Uterus (tissue), 2 donors: Measurements from ENCODE around the gene PRIMA1.

Source experiments
- POLR2A ChIP-seq, 2 donors: fragments of 450-650 bp; IDR thresholded peaks; one replicate each; pipeline ENCODE4 v1.6.1; 2016; ENCODE audit warnings: antibody characterized with exemption in 2 of 2, mild to moderate bottlenecking in 1 of 2, moderate library complexity in 1 of 2
- TF ChIP-seq, protein P1 (sequence below), 4 experiments: fragments of 200-600 bp in 2 of 4; fragments of 450-650 bp in 2 of 4; sonication (generic) in 2 of 4; IDR thresholded peaks; one replicate each; pipeline ENCODE4 v1.5.1; 2016 to 2019; ENCODE audit warnings: antibody characterized with exemption in 4 of 4, mild to moderate bottlenecking in 2 of 4, moderate library complexity in 1 of 4

- TF ChIP-seq POLR2A (IDR thresholded peaks at IDR 0.05) = no peak
- TF ChIP-seq, protein P1, sequence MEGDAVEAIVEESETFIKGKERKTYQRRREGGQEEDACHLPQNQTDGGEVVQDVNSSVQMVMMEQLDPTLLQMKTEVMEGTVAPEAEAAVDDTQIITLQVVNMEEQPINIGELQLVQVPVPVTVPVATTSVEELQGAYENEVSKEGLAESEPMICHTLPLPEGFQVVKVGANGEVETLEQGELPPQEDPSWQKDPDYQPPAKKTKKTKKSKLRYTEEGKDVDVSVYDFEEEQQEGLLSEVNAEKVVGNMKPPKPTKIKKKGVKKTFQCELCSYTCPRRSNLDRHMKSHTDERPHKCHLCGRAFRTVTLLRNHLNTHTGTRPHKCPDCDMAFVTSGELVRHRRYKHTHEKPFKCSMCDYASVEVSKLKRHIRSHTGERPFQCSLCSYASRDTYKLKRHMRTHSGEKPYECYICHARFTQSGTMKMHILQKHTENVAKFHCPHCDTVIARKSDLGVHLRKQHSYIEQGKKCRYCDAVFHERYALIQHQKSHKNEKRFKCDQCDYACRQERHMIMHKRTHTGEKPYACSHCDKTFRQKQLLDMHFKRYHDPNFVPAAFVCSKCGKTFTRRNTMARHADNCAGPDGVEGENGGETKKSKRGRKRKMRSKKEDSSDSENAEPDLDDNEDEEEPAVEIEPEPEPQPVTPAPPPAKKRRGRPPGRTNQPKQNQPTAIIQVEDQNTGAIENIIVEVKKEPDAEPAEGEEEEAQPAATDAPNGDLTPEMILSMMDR (IDR thresholded peaks at IDR 0.05) = no peak
Measured at GRCh38 chr14:93788293-93788542, at the start of gene PRIMA1.
